ENCODE results near the gene ANKUB1.

Gene ANKUB1

GRCh38 chr3:149767720-149768119 lies 24.6 kb downstream of the ANKUB1 start:
- no peak overlapping the region for H3K9ac ChIP-seq (ENCODE audit: low read depth in 1 of 2, low read length in 2 of 2)
- H3K27me3 ChIP-seq (ENCODE audit: control insufficient read depth in 2 of 2, insufficient read depth in 2 of 2, low read length in 2 of 2): peaks cover 10 to 12% of the 10 kb centered on the region in 2 donors
- H3K36me3 ChIP-seq (ENCODE audit: control insufficient read depth in 2 of 2, insufficient read depth in 2 of 2, low read length in 2 of 2): no peaks in the 10 kb centered on the region
- no peaks in the 10 kb centered on the region for H3K9me3 ChIP-seq (ENCODE audit: control insufficient read depth in 2 of 2, low read length in 2 of 2)
- H3K4me1 ChIP-seq (ENCODE audit: control insufficient read depth in 2 of 2, insufficient read depth in 2 of 2, low read length in 2 of 2): no peaks in the 10 kb centered on the region
- H3K27ac ChIP-seq (ENCODE audit: low read depth in 2 of 2, low read length in 2 of 2): no peak overlapping the region
- H3K4me3 ChIP-seq (ENCODE audit: low read length in 2 of 2): no peak overlapping the region

GRCh38 chr3:149765762-149766334 lies 26.5 kb downstream of the ANKUB1 start:
- no peaks in the 10 kb centered on the region for H3K9me3 ChIP-seq (ENCODE audit: control insufficient read depth in 2 of 2, low read length in 2 of 2)
- H3K27me3 ChIP-seq (ENCODE audit: control insufficient read depth in 2 of 2, insufficient read depth in 2 of 2, low read length in 2 of 2): peaks cover 12 to 16% of the 10 kb centered on the region in 2 donors
- no peak overlapping the region for H3K9ac ChIP-seq (ENCODE audit: low read depth in 1 of 2, low read length in 2 of 2)
- H3K27ac ChIP-seq (ENCODE audit: low read depth in 2 of 2, low read length in 2 of 2): no peak overlapping the region
- no peaks in the 10 kb centered on the region for H3K36me3 ChIP-seq (ENCODE audit: control insufficient read depth in 2 of 2, insufficient read depth in 2 of 2, low read length in 2 of 2)
- H3K4me3 ChIP-seq (ENCODE audit: low read length in 2 of 2): no peak overlapping the region
- H3K4me1 ChIP-seq (ENCODE audit: control insufficient read depth in 2 of 2, insufficient read depth in 2 of 2, low read length in 2 of 2): no peaks in the 10 kb centered on the region

GRCh38 chr3:149764302-149764701 lies 28.1 kb downstream of the ANKUB1 start:
- Histone ChIP-seq H3K27me3 (ENCODE audit: control insufficient read depth in 2 of 2, insufficient read depth in 2 of 2, low read length in 2 of 2) (peaks cover 12 to 16% of the 10 kb centered on the region in 2 donors), H3K9me3 (ENCODE audit: control insufficient read depth in 2 of 2, low read length in 2 of 2) (no peaks in the 10 kb centered on the region), H3K4me1 (ENCODE audit: control insufficient read depth in 2 of 2, insufficient read depth in 2 of 2, low read length in 2 of 2) (no peaks in the 10 kb centered on the region), H3K27ac (ENCODE audit: low read depth in 2 of 2, low read length in 2 of 2) (no peak overlapping the region), H3K4me3 (ENCODE audit: low read length in 2 of 2) (no peak overlapping the region), H3K9ac (ENCODE audit: low read depth in 1 of 2, low read length in 2 of 2) (no peak overlapping the region), H3K36me3 (ENCODE audit: control insufficient read depth in 2 of 2, insufficient read depth in 2 of 2, low read length in 2 of 2) (no peaks in the 10 kb centered on the region)

GRCh38 chr3:149763565-149764195 lies 28.7 kb downstream of the ANKUB1 start:
- Histone ChIP-seq H3K36me3 (ENCODE audit: control insufficient read depth in 2 of 2, insufficient read depth in 2 of 2, low read length in 2 of 2) (no peaks in the 10 kb centered on the region), H3K4me3 (ENCODE audit: low read length in 2 of 2) (no peak overlapping the region), H3K9ac (ENCODE audit: low read depth in 1 of 2, low read length in 2 of 2) (no peak overlapping the region), H3K9me3 (ENCODE audit: control insufficient read depth in 2 of 2, low read length in 2 of 2) (no peaks in the 10 kb centered on the region), H3K27ac (ENCODE audit: low read depth in 2 of 2, low read length in 2 of 2) (no peak overlapping the region), H3K4me1 (ENCODE audit: control insufficient read depth in 2 of 2, insufficient read depth in 2 of 2, low read length in 2 of 2) (no peaks in the 10 kb centered on the region), H3K27me3 (ENCODE audit: control insufficient read depth in 2 of 2, insufficient read depth in 2 of 2, low read length in 2 of 2) (peaks cover 12 to 16% of the 10 kb centered on the region in 2 donors)

GRCh38 chr3:149753717-149754116 lies 38.6 kb downstream of the ANKUB1 start:
- H3K36me3 ChIP-seq (ENCODE audit: control insufficient read depth in 2 of 2, insufficient read depth in 2 of 2, low read length in 2 of 2): peaks cover 0 to 6% of the 10 kb centered on the region in 2 donors
- no peaks in the 10 kb centered on the region for H3K9me3 ChIP-seq (ENCODE audit: control insufficient read depth in 2 of 2, low read length in 2 of 2)
- no peak overlapping the region for H3K9ac ChIP-seq (ENCODE audit: low read depth in 1 of 2, low read length in 2 of 2)
- H3K27me3 ChIP-seq (ENCODE audit: control insufficient read depth in 2 of 2, insufficient read depth in 2 of 2, low read length in 2 of 2): no peaks in the 10 kb centered on the region
- H3K4me3 ChIP-seq (ENCODE audit: low read length in 2 of 2): no peak overlapping the region
- no peak overlapping the region for H3K27ac ChIP-seq (ENCODE audit: low read depth in 2 of 2, low read length in 2 of 2)
- H3K4me1 ChIP-seq (ENCODE audit: control insufficient read depth in 2 of 2, insufficient read depth in 2 of 2, low read length in 2 of 2): peaks cover 5 to 8% of the 10 kb centered on the region in 2 donors

GRCh38 chr3:149752788-149753136 lies 39.6 kb downstream of the ANKUB1 start:
- Histone ChIP-seq H3K9me3 (ENCODE audit: control insufficient read depth in 2 of 2, low read length in 2 of 2) (no peaks in the 10 kb centered on the region), H3K4me3 (ENCODE audit: low read length in 2 of 2) (peak overlapping the region; percentile 97), H3K36me3 (ENCODE audit: control insufficient read depth in 2 of 2, insufficient read depth in 2 of 2, low read length in 2 of 2) (peaks cover 4 to 15% of the 10 kb centered on the region in 2 donors), H3K27ac (ENCODE audit: low read depth in 2 of 2, low read length in 2 of 2) (peak overlapping the region; percentile 57 to 71), H3K9ac (ENCODE audit: low read depth in 1 of 2, low read length in 2 of 2) (peak overlapping the region; percentile 85 to 87), H3K4me1 (ENCODE audit: control insufficient read depth in 2 of 2, insufficient read depth in 2 of 2, low read length in 2 of 2) (peaks cover 5 to 8% of the 10 kb centered on the region in 2 donors), H3K27me3 (ENCODE audit: control insufficient read depth in 2 of 2, insufficient read depth in 2 of 2, low read length in 2 of 2) (no peaks in the 10 kb centered on the region)

- peaks cover 7 to 15% of the 10 kb centered on the region in 2 donors for H3K36me3 ChIP-seq (ENCODE audit: control insufficient read depth in 2 of 2, insufficient read depth in 2 of 2, low read length in 2 of 2)
- peak within 1 kb of the TSS; percentile 97 for H3K4me3 ChIP-seq (ENCODE audit: low read length in 2 of 2)
- no peaks in the 10 kb centered on the region for H3K27me3 ChIP-seq (ENCODE audit: control insufficient read depth in 2 of 2, insufficient read depth in 2 of 2, low read length in 2 of 2)
- H3K27ac ChIP-seq (ENCODE audit: low read depth in 2 of 2, low read length in 2 of 2): peak within 1 kb of the TSS; percentile 57 to 71
- no peaks in the 10 kb centered on the region for H3K9me3 ChIP-seq (ENCODE audit: control insufficient read depth in 2 of 2, low read length in 2 of 2)
- H3K4me1 ChIP-seq (ENCODE audit: control insufficient read depth in 2 of 2, insufficient read depth in 2 of 2, low read length in 2 of 2): peaks cover 5 to 8% of the 10 kb centered on the region in 2 donors
- peak within 1 kb of the TSS; percentile 85 to 87 for H3K9ac ChIP-seq (ENCODE audit: low read depth in 1 of 2, low read length in 2 of 2)
Observed at GRCh38 chr3:149752051-149752787, 40.1 kb downstream of the ANKUB1 start, which contains the start of gene COMMD2. Gene COMMD2 (minus strand): TSS chr3:149752489. CDS start chr3:149752444, 45 bp downstream.

GRCh38 chr3:149751551-149751950 lies 40.8 kb downstream of the ANKUB1 start:
- peak overlapping the region; percentile 85 to 87 for H3K9ac ChIP-seq (ENCODE audit: low read depth in 1 of 2, low read length in 2 of 2)
- no peak overlapping the region for H3K27ac ChIP-seq (ENCODE audit: low read depth in 2 of 2, low read length in 2 of 2)

GRCh38 chr3:149744606-149745005 lies 47.7 kb downstream of the ANKUB1 start:
- H3K4me3 ChIP-seq (ENCODE audit: low read length in 2 of 2): no peak overlapping the region
- no peak overlapping the region for H3K27ac ChIP-seq (ENCODE audit: low read depth in 2 of 2, low read length in 2 of 2)
- no peaks in the 10 kb centered on the region for H3K4me1 ChIP-seq (ENCODE audit: control insufficient read depth in 2 of 2, insufficient read depth in 2 of 2, low read length in 2 of 2)
- no peak overlapping the region for H3K9ac ChIP-seq (ENCODE audit: low read depth in 1 of 2, low read length in 2 of 2)
- no peaks in the 10 kb centered on the region for H3K9me3 ChIP-seq (ENCODE audit: control insufficient read depth in 2 of 2, low read length in 2 of 2)
- peaks cover 39 to 44% of the 10 kb centered on the region in 2 donors for H3K36me3 ChIP-seq (ENCODE audit: control insufficient read depth in 2 of 2, insufficient read depth in 2 of 2, low read length in 2 of 2)
- H3K27me3 ChIP-seq (ENCODE audit: control insufficient read depth in 2 of 2, insufficient read depth in 2 of 2, low read length in 2 of 2): no peaks in the 10 kb centered on the region

More at GRCh38 chr3:149751551-149751950, 40.8 kb downstream of the ANKUB1 start:
- peaks cover 5 to 8% of the 10 kb centered on the region in 2 donors for H3K4me1 ChIP-seq (ENCODE audit: control insufficient read depth in 2 of 2, insufficient read depth in 2 of 2, low read length in 2 of 2)
- no peaks in the 10 kb centered on the region for H3K27me3 ChIP-seq (ENCODE audit: control insufficient read depth in 2 of 2, insufficient read depth in 2 of 2, low read length in 2 of 2)
- no peaks in the 10 kb centered on the region for H3K9me3 ChIP-seq (ENCODE audit: control insufficient read depth in 2 of 2, low read length in 2 of 2)
- H3K36me3 ChIP-seq (ENCODE audit: control insufficient read depth in 2 of 2, insufficient read depth in 2 of 2, low read length in 2 of 2): peaks cover 11 to 18% of the 10 kb centered on the region in 2 donors
- peak overlapping the region; percentile 97 for H3K4me3 ChIP-seq (ENCODE audit: low read length in 2 of 2)

- Histone ChIP-seq H3K4me3 (ENCODE audit: low read length in 2 of 2) (no peak overlapping the region), H3K36me3 (ENCODE audit: control insufficient read depth in 2 of 2, insufficient read depth in 2 of 2, low read length in 2 of 2) (peaks cover 39 to 40% of the 10 kb centered on the region in 2 donors), H3K27me3 (ENCODE audit: control insufficient read depth in 2 of 2, insufficient read depth in 2 of 2, low read length in 2 of 2) (no peaks in the 10 kb centered on the region), H3K27ac (ENCODE audit: low read depth in 2 of 2, low read length in 2 of 2) (no peak overlapping the region), H3K9ac (ENCODE audit: low read depth in 1 of 2, low read length in 2 of 2) (no peak overlapping the region), H3K4me1 (ENCODE audit: control insufficient read depth in 2 of 2, insufficient read depth in 2 of 2, low read length in 2 of 2) (no peaks in the 10 kb centered on the region), H3K9me3 (ENCODE audit: control insufficient read depth in 2 of 2, low read length in 2 of 2) (no peaks in the 10 kb centered on the region)
Observed at GRCh38 chr3:149744151-149744550, 48.2 kb downstream of the ANKUB1 start.

Measured in mucosa of rectum (tissue), 2 donors.